Transverse colon (tissue), 4 donors: ENCODE data around the gene C14orf119.

Source experiments
- CTCF ChIP-seq, 5 experiments: fragments of 200-600 bp in 3 of 5; fragments of 450-650 bp in 2 of 5; sonication (generic) in 3 of 5; IDR thresholded peaks; 1 replicate in 2 of 5; 2 replicates in 3 of 5; pipeline ENCODE4 v1.5.1; 2016 to 2017; ENCODE audit warnings: antibody characterized with exemption in 5 of 5, inconsistent platforms in 3 of 5, mild to moderate bottlenecking in 2 of 5, moderate library complexity in 1 of 5
- POLR2A ChIP-seq: fragments of 450-650 bp; IDR thresholded peaks from one replicate; pipeline ENCODE4 v1.6.1; 2016; ENCODE audit warnings: antibody characterized with exemption, mild to moderate bottlenecking, moderate library complexity
- POLR2AphosphoS5 ChIP-seq, 3 donors: sonication (generic); formaldehyde crosslinking; IDR thresholded peaks; one replicate each; pipeline ENCODE4 v1.6.1; 2016; ENCODE audit warnings: antibody characterized with exemption in 3 of 3

- no peak for TF ChIP-seq CTCF (IDR thresholded peaks at IDR 0.05)
- TF ChIP-seq POLR2A = no peak
- no peak for TF ChIP-seq POLR2AphosphoS5 (IDR thresholded peaks at IDR 0.05)
These were observed 28.9 kb upstream of the C14orf119 start for GRCh38 chr14:23066368-23066767.
